ENCODE measurements around the gene SRRM3.
"Not testable (repeated sequence)": the region's sequence is repeated elsewhere in the genome, so short reads cannot be mapped to it uniquely, and the experiment has no call there.

Gene SRRM3

GRCh38 chr7:76193466-76193865 is 8.2 kb upstream of the SRRM3 start:
- no peak for DNase-seq

GRCh38 chr7:76193883-76194282 is 7.8 kb upstream of the SRRM3 start:
- DNase-seq: no peak

GRCh38 chr7:76196786-76197185 is 4.9 kb upstream of the SRRM3 start:
- DNase-seq: no peak

- no peak for DNase-seq
These were observed 3.5 kb upstream of the SRRM3 start for GRCh38 chr7:76198202-76198601.

- no peak for DNase-seq
These were observed 952 bp downstream of the SRRM3 start for GRCh38 chr7:76202666-76203030.

- DNase-seq: no peak
These were observed 2.5 kb downstream of the SRRM3 start for GRCh38 chr7:76204147-76204546.

- DNase-seq: no peak
These were observed 4.9 kb downstream of the SRRM3 start for GRCh38 chr7:76206633-76207032.

GRCh38 chr7:76209310-76209709 is 7.6 kb downstream of the SRRM3 start:
- no peak for DNase-seq

GRCh38 chr7:76211216-76211615 is 9.5 kb downstream of the SRRM3 start:
- DNase-seq: no peak

- DNase-seq: not testable (repeated sequence)
These were observed 13.7 kb downstream of the SRRM3 start for GRCh38 chr7:76215349-76215748.

GRCh38 chr7:76216381-76217082 is 14.8 kb downstream of the SRRM3 start:
- DNase-seq: no peak

- DNase-seq: no peak
These were observed 16.4 kb downstream of the SRRM3 start for GRCh38 chr7:76217942-76218566.

- no peak for DNase-seq
These were observed 18.7 kb downstream of the SRRM3 start for GRCh38 chr7:76220185-76221057.

- DNase-seq: no peak
These were observed 20.6 kb downstream of the SRRM3 start for GRCh38 chr7:76222333-76222732.

- DNase-seq: no peak
These were observed 21.1 kb downstream of the SRRM3 start for GRCh38 chr7:76222839-76223238.

- DNase-seq: no peak
These were observed 21.7 kb downstream of the SRRM3 start for GRCh38 chr7:76223286-76223972.

GRCh38 chr7:76224695-76225094 is 23.0 kb downstream of the SRRM3 start:
- DNase-seq: no peak

- no peak for DNase-seq
These were observed 23.7 kb downstream of the SRRM3 start for GRCh38 chr7:76225379-76225778.

GRCh38 chr7:76225951-76226350 is 24.3 kb downstream of the SRRM3 start:
- DNase-seq: no peak

GRCh38 chr7:76226878-76227423 is 25.3 kb downstream of the SRRM3 start:
- not testable (repeated sequence) for DNase-seq

GRCh38 chr7:76230214-76230613 is 28.5 kb downstream of the SRRM3 start:
- no peak for DNase-seq

- no peak for DNase-seq
These were observed 29.4 kb downstream of the SRRM3 start for GRCh38 chr7:76231071-76231470.

- DNase-seq: no peak
These were observed 29.9 kb downstream of the SRRM3 start for GRCh38 chr7:76231583-76231982.
